ENCODE results near the gene ASPHD2.

- TF ChIP-seq CTCF (IDR thresholded peaks at IDR 0.05) (no peak), POLR2A (IDR thresholded peaks at IDR 0.05) (no peak)
Measured at GRCh38 chr22:26410386-26410785, 18.7 kb upstream of the ASPHD2 start.
